CD14-positive monocyte (primary cell): ENCODE results near the gene STX2. TPM values are rescaled to one million over a fixed set of nuclear protein-coding genes. Genes with fewer than 3 reads are reported as not detected.
"Not testable (repeated sequence)": the region's sequence is repeated elsewhere in the genome, so short reads cannot be mapped to it uniquely, and the experiment has no call there.

Experiments
- DNase-seq, 3 donors: peaks; one replicate each; pipeline ENCODE4 v3.0.0-alpha.2; 2011 to 2022
- H2AFZ ChIP-seq: 2 replicates; pipeline ENCODE4 v1.6.0; 2012; ENCODE audit warnings: mild to moderate bottlenecking, low read depth, low read length, inconsistent platforms; ENCODE audit not compliant: insufficient read depth, poor library complexity, severe bottlenecking
- H3K27ac ChIP-seq, 2 donors: 1 replicate in 1 of 2; 2 replicates in 1 of 2; pipeline ENCODE4 v1.5.1; 2012 to 2013; ENCODE audit warnings: low read length in 2 of 2, control low read depth in 1 of 2, inconsistent platforms in 1 of 2, low read depth in 1 of 2, mild to moderate bottlenecking in 1 of 2
- H3K27me3 ChIP-seq, 2 donors: one replicate each; pipeline versions ENCODE4 v1.6.0 to v1.6.1; 2011 to 2013; ENCODE audit warnings: low read length in 2 of 2; ENCODE audit not compliant: control insufficient read depth in 2 of 2, insufficient read depth in 2 of 2
- H3K36me3 ChIP-seq, 2 donors: replicated peaks in 1 of 2; 1 replicate in 1 of 2; 2 replicates in 1 of 2; pipeline versions ENCODE4 v1.5.1 to v1.6.1; 2012 to 2013; ENCODE audit warnings: low read length in 2 of 2, control low read depth in 1 of 2, inconsistent platforms in 1 of 2, mild to moderate bottlenecking in 1 of 2; ENCODE audit not compliant: insufficient read depth in 2 of 2, control insufficient read depth in 1 of 2
- H3K4me1 ChIP-seq, 2 donors: 1 replicate in 1 of 2; 2 replicates in 1 of 2; pipeline versions ENCODE4 v1.5.1 to v1.6.1; 2012 to 2013; ENCODE audit warnings: low read length in 2 of 2, control low read depth in 1 of 2, inconsistent platforms in 1 of 2, mild to moderate bottlenecking in 1 of 2, moderate library complexity in 1 of 2; ENCODE audit not compliant: insufficient read depth in 2 of 2, control insufficient read depth in 1 of 2
- H3K4me2 ChIP-seq: replicated peaks from 2 replicates; pipeline ENCODE3; 2012; ENCODE audit warnings: low read length, moderate library complexity, mild to moderate bottlenecking; ENCODE audit not compliant: poor library complexity, severe bottlenecking; ENCODE audit errors: extremely low read depth
- H3K4me3 ChIP-seq, 3 experiments: fragments of 200-600 bp in 1 of 3; sonication (generic) in 1 of 3; replicated peaks in 1 of 3; 1 replicate in 2 of 3; 2 replicates in 1 of 3; pipeline ENCODE4 v1.5.1; 2011 to 2013; ENCODE audit warnings: low read length in 3 of 3, mild to moderate bottlenecking in 3 of 3, control low read depth in 2 of 3, low read depth in 2 of 3, inconsistent platforms in 1 of 3, moderate library complexity in 1 of 3
- H3K79me2 ChIP-seq: 2 replicates; pipeline ENCODE4 v1.6.0; 2012; ENCODE audit warnings: mild to moderate bottlenecking, control low read depth, inconsistent platforms, low read length, moderate library complexity; ENCODE audit not compliant: insufficient read depth
- H3K9ac ChIP-seq: 2 replicates; pipeline ENCODE4 v1.6.0; 2017; ENCODE audit warnings: low read length, mild to moderate bottlenecking; ENCODE audit not compliant: insufficient read depth, poor library complexity, severe bottlenecking
- H3K9me3 ChIP-seq, 2 donors: replicated peaks in 1 of 2; 1 replicate in 1 of 2; 2 replicates in 1 of 2; pipeline versions ENCODE4 v1.5.1 to v1.6.1; 2012 to 2013; ENCODE audit warnings: low read length in 2 of 2, control low read depth in 1 of 2; ENCODE audit not compliant: control insufficient read depth in 1 of 2, insufficient read depth in 1 of 2
- H4K20me1 ChIP-seq: 2 replicates; pipeline ENCODE4 v1.6.0; 2012; ENCODE audit warnings: mild to moderate bottlenecking, low read length, control low read depth, moderate library complexity; ENCODE audit not compliant: insufficient read depth
- H3K27ac Mint-ChIP-seq, 7 donors: one replicate each; pipeline ENCODE4 v1.8.0; 2020; ENCODE audit warnings: mild to moderate bottlenecking in 7 of 7, mixed read lengths in 7 of 7, moderate library complexity in 6 of 7, inconsistent platforms in 2 of 7
- H3K27me3 Mint-ChIP-seq, 3 donors: one replicate each; pipeline ENCODE4 v1.8.0; 2021 to 2022; ENCODE audit warnings: low read depth in 3 of 3, mild to moderate bottlenecking in 3 of 3, mixed read lengths in 3 of 3, moderate library complexity in 3 of 3, inconsistent platforms in 1 of 3
- H3K36me3 Mint-ChIP-seq, 2 donors: one replicate each; pipeline ENCODE4 v1.8.0; 2020; ENCODE audit warnings: mixed read lengths in 2 of 2, inconsistent platforms in 1 of 2, mild to moderate bottlenecking in 1 of 2
- H3K4me1 Mint-ChIP-seq: one replicate; pipeline ENCODE4 v1.8.0; 2020; ENCODE audit warnings: mild to moderate bottlenecking, mixed read lengths
- H3K4me3 Mint-ChIP-seq, 2 donors: one replicate each; pipeline ENCODE4 v1.8.0; 2020; ENCODE audit warnings: mild to moderate bottlenecking in 2 of 2, mixed read lengths in 2 of 2, moderate library complexity in 1 of 2
- H3K9me3 Mint-ChIP-seq, 7 donors: one replicate each; pipeline ENCODE4 v1.8.0; 2020 to 2022; ENCODE audit warnings: mixed read lengths in 7 of 7, mild to moderate bottlenecking in 6 of 7, moderate library complexity in 6 of 7, inconsistent platforms in 2 of 7
- WGBS: methylation state at CpG from one replicate; pipeline ENCODE4 v1.1.5; 2013; ENCODE audit warnings: missing lambda C conversion rate; ENCODE audit not compliant: insufficient coverage; 5-methylcytosine and 5-hydroxymethylcytosine counted together
- intact Hi-C, 2 donors: fragments of 100-400 bp; cut with micrococcal nuclease; formaldehyde crosslinking; loops; one replicate each; pipeline versions ENCODE4 v1.15.0 to v1.15.1; 2023
- polyA minus RNA-seq: library from RNA; depleted of rRNA, polyadenylated mRNA; stranded (reverse); fragments of >200 nt; gene quantifications from 2 replicates; pipeline ENCODE4 v1.2.3, GENCODE V29; 2012
- polyA plus RNA-seq, 3 donors: library from polyadenylated mRNA; depleted of rRNA in 1 of 3; unstranded in 2 of 3; stranded (reverse) in 1 of 3; fragments of 300-500 nt in 2 of 3; fragments of >200 nt in 1 of 3; fragmentation: Illumina TruSeq in 2 of 3; gene quantifications; 1 replicate in 2 of 3; 2 replicates in 1 of 3; pipeline ENCODE4 v1.2.3, GENCODE V29; 2012 to 2021
- total RNA-seq, 12 experiments: library from RNA in 1 of 12; stranded (reverse) in 1 of 12; fragments of 120-200 nt in 1 of 12; gene quantifications; one replicate each; pipeline ENCODE4 v1.2.4 and lab custom pipeline; 2013 to 2026; ENCODE audit warnings: mixed read lengths in 6 of 12, inconsistent platforms in 1 of 12
- TF ChIP-seq, protein P1 (sequence below): fragments of 200-600 bp; IDR thresholded peaks from one replicate; pipeline ENCODE4 v1.8.0; 2022; ENCODE audit warnings: antibody characterized with exemption, mild to moderate bottlenecking

The STX2 gene
- total RNA-seq (2013) = 16.3 TPM
- polyA plus RNA-seq = 10 to 100 TPM in 1 of 3 donors, 1 to 10 TPM in 2; 4.8 to 32.9 (median 7.6) TPM
- 3.3 and 5.2 TPM in 2 replicates for polyA minus RNA-seq
- total RNA-seq (lab: John Stamatoyannopoulos, UW) = 9.8 to 23.6 (median 12.5) reads per million in 11 experiments

DNA sequence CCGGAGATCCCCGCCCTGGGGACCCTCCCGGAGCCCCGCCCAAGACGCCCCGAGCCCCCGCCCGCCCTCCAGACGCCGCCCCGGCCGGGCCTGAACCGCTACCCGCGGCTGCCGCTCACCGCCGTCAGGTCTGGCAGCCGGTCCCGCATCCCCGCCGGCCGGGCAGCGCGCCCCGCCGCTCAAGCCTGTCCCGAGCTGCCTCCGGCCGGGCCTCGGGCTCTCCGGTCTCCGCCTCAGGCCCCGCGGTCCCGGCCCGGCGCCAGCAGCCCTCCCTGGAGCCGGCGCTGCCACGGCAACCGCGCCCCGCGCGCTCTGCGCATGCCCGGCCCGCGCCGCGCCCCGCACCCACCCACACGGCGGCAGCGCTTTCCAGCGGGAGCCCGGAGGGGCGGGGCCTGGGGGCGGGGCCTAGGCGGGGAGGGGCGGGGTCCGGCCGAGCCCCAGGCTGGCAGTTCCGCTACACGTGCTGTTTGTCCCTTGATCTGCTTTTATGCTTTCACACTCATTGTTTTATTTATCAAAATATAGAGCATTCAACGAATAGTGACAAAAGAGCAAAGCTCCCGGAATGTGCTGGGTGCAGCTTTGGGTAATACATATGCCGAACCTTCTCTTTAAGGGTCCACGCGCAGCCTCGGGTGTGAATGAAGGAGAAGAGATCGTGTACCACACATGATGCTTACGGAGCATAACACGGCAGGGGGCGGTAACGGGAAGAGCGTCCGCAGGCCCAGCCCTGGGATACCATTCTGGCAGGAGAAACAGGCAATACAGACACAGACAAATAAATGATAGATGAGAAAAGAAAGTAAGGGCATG, at the start of gene STX2:
TSS of gene STX2 (minus strand) at position 300 of the 819 bp plus-strand sequence. CDS start at position 149, 151 bp downstream.
- H3K9me3 Mint-ChIP-seq = peaks cover 0 to 4% (median 0%) of the 10 kb centered on the region in 7 donors

DNA sequence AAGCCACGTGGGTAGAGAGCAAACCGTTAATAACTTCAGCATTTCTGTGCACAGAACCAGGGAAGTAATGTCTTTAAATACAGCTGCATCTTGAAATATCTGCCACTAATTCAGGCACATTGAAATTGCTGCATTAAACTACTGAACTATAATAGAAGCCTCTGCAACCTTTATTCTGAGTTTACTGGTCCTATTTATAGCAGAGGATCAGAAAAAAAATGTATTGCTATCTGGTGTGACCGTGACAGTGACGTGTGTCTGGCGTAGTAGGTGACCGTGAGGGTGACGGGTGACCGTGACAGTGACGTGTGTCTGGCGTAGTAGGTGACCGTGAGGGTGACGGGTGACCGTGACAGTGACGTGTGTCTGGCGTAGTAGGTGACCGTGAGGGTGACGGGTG, 48.1 kb upstream of the STX2 start:
- H2AFZ ChIP-seq, intact Hi-C loops, H3K4me1 Mint-ChIP-seq, H3K4me1 ChIP-seq, H3K27me3 ChIP-seq, H3K27ac ChIP-seq, H3K4me3 ChIP-seq, H3K36me3 ChIP-seq, H3K36me3 Mint-ChIP-seq, H3K4me2 ChIP-seq, H3K9me3 Mint-ChIP-seq, DNase-seq, H3K9ac ChIP-seq, H3K27ac Mint-ChIP-seq, H3K9me3 ChIP-seq, H3K79me2 ChIP-seq, H4K20me1 ChIP-seq, H3K4me3 Mint-ChIP-seq: not testable (repeated sequence)
- 76% methylated on average over 2 of the region's 17 CpGs for WGBS
- H3K27me3 Mint-ChIP-seq = peaks cover 2 to 10% (median 4%) of the 10 kb centered on the region in 3 donors

More for the DNA sequence above, at the start of gene STX2:
- under 1% methylated on average over 65 of the region's 79 CpGs for WGBS
- Histone ChIP-seq H3K9ac (peak within 1 kb of the TSS; percentile 43), H3K79me2 (peaks cover 12% of the 10 kb centered on the region), H3K4me3 (peak within 1 kb of the TSS; percentile 35 to 76 (median 49)), H3K36me3 (no peaks in the 10 kb centered on the region), H2AFZ (peak within 1 kb of the TSS; percentile 88), H4K20me1 (peaks cover 7% of the 10 kb centered on the region), H3K4me1 (peaks cover 17 to 22% of the 10 kb centered on the region in 2 donors), H3K4me2 (peak within 1 kb of the TSS; percentile 89), H3K27ac (no peak within 1 kb of the TSS), H3K9me3 (no peaks in the 10 kb centered on the region), H3K27me3 (peaks cover 0 to 5% of the 10 kb centered on the region in 2 donors)
- Mint-ChIP-seq H3K27me3 (peaks cover 8 to 11% (median 10%) of the 10 kb centered on the region in 3 donors), H3K27ac (peak within 1 kb of the TSS in 6 of 7 donors; percentile 25 to 88 (median 66)), H3K4me3 (peak within 1 kb of the TSS; percentile 73 to 87), H3K36me3 (peaks cover 7 to 8% of the 10 kb centered on the region in 2 donors), H3K4me1 (peaks cover 27% of the 10 kb centered on the region)
- DNase-seq = peak; percentile 52 to 79 (median 77)
- TF ChIP-seq, protein P1, sequence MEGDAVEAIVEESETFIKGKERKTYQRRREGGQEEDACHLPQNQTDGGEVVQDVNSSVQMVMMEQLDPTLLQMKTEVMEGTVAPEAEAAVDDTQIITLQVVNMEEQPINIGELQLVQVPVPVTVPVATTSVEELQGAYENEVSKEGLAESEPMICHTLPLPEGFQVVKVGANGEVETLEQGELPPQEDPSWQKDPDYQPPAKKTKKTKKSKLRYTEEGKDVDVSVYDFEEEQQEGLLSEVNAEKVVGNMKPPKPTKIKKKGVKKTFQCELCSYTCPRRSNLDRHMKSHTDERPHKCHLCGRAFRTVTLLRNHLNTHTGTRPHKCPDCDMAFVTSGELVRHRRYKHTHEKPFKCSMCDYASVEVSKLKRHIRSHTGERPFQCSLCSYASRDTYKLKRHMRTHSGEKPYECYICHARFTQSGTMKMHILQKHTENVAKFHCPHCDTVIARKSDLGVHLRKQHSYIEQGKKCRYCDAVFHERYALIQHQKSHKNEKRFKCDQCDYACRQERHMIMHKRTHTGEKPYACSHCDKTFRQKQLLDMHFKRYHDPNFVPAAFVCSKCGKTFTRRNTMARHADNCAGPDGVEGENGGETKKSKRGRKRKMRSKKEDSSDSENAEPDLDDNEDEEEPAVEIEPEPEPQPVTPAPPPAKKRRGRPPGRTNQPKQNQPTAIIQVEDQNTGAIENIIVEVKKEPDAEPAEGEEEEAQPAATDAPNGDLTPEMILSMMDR = no peak
- intact Hi-C loops = loop anchor here (1.0 to 5.0 kb wide), 2 partner anchors 31 to 33 kb away; partner anchors contain the start of gene RAN (in 1 of the 2)
